HEK293 (cell line): ENCODE measurements around the gene TTC7B.

Experiments
- HOXA7 ChIP-seq: sonication (generic); formaldehyde crosslinking; IDR thresholded peaks from 2 replicates; pipeline ENCODE4 v1.8.1; 2022; ENCODE audit warnings: missing genetic modification reagents, borderline replicate concordance
- OSR2 ChIP-seq: fragments of 450-650 bp; formaldehyde crosslinking; IDR thresholded peaks from 2 replicates; pipeline ENCODE4 v1.5.1; 2016; ENCODE audit warnings: missing biosample characterization, missing genetic modification characterization
- ZNF132 ChIP-seq: fragments of 450-650 bp; formaldehyde crosslinking; IDR thresholded peaks from 2 replicates; pipeline ENCODE4 v1.5.1; 2017; ENCODE audit warnings: missing biosample characterization, missing genetic modification characterization, borderline replicate concordance
- ZNF324 ChIP-seq: fragments of 450-650 bp; formaldehyde crosslinking; IDR thresholded peaks from 2 replicates; pipeline ENCODE4 v1.5.1; 2016; ENCODE audit warnings: missing biosample characterization, missing genetic modification characterization
- ZNF792 ChIP-seq: fragments of 450-650 bp; formaldehyde crosslinking; IDR thresholded peaks from 2 replicates; pipeline ENCODE4 v1.5.1; 2016; ENCODE audit warnings: missing biosample characterization, missing genetic modification characterization
- TF ChIP-seq, protein P1 (sequence below): fragments of 450-650 bp; formaldehyde crosslinking; IDR thresholded peaks from 2 replicates; pipeline ENCODE4 v1.5.1; 2016; ENCODE audit warnings: missing biosample characterization, missing genetic modification characterization

DNA sequence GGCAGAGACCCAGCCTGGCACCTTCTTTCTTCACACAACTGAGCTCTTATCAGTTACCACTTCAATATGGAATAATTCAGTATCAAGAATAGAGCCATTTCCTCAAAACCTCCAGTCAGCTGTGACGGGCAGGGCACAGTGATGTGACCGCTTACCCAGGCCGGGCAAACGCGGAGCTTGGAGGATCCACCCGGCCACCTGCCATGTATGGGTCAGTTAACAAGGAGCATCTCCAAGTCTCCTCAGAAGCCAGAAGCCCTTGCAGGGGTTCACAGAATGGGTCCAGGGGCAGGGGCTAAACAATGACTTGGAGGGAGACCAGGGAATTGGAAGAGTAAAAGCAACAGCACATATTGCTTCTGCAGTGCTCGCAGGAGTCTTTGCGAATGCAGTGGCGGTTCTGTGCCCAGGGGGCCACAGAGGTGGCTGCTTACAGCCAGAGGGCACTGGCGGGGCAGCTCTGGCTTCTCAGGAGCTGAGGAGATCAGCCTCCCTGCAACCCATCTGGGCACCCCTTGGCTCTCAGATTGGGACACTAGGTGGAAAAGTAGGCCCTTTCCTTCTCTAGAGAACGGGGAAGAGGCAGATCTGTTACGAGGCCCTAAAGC lies 257.1 kb downstream of the TTC7B start:
- TF ChIP-seq OSR2 (tag by site-specific recombination) (no peak), ZNF324 (tag by site-specific recombination) (no peak), ZNF792 (tag by site-specific recombination) (no peak), HOXA7 (no peak), ZNF132 (tag by site-specific recombination) (no peak)
- TF ChIP-seq, protein P1, sequence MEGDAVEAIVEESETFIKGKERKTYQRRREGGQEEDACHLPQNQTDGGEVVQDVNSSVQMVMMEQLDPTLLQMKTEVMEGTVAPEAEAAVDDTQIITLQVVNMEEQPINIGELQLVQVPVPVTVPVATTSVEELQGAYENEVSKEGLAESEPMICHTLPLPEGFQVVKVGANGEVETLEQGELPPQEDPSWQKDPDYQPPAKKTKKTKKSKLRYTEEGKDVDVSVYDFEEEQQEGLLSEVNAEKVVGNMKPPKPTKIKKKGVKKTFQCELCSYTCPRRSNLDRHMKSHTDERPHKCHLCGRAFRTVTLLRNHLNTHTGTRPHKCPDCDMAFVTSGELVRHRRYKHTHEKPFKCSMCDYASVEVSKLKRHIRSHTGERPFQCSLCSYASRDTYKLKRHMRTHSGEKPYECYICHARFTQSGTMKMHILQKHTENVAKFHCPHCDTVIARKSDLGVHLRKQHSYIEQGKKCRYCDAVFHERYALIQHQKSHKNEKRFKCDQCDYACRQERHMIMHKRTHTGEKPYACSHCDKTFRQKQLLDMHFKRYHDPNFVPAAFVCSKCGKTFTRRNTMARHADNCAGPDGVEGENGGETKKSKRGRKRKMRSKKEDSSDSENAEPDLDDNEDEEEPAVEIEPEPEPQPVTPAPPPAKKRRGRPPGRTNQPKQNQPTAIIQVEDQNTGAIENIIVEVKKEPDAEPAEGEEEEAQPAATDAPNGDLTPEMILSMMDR (tag by site-specific recombination): no peak
